ENCODE results near the gene ANXA6. TPM values are rescaled to one million over a fixed set of nuclear protein-coding genes. Genes with fewer than 3 reads are reported as not detected.

Gene ANXA6
- total RNA-seq, 1 experiment from 2014 or later, result 98.7 TPM

DNA sequence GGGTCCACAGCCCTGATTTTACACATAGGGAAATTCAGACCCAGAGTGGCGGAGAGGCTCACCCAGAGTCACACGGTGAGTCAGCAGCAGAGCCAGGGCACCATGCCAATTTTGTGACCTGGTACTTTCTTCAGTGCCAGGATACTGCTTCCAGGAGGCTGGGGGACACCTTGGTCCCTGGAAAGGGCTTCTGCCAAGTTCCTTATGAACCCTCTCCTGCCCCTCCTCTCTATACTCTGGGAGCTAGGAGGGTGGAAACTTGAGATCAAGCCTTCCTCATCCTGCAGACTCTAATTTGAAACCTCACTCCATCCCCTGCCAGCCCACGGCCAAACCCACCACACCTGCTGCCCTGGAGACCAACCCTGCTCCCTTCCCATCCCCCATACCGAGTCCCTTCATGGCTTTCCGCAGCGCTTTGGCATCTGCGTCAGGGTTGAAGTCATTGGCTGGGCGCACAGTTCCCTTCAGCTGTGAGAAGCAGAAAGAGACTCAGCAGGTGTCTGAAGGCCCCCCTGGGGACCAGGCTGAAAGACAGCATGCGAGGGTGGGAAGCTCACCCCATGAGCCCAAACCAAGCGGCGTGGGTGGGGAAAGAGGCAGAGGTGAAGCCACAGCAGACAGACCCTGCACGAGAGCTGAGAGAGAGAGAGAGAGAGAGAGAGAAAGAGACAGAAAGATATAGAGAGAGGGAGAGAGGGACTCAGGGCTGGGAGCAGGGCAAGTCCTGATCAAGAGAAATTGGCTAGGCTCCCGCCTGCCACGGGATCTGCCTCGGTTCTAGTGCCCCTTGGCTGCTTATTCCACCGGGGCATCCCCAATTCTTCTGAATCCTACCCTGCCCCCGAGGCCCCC is 33.5 kb downstream of the ANXA6 start:
- no peaks in the 10 kb centered on the region for H3K79me2 ChIP-seq (ENCODE audit: insufficient read depth, low read length)
- H3K9me3 ChIP-seq (ENCODE audit: control insufficient read depth, low read depth, low read length), result no peaks in the 10 kb centered on the region
- no peak overlapping the region for H3K14ac ChIP-seq (ENCODE audit: insufficient read depth, low read length)
- Mint-ChIP-seq H3K4me1 (peaks cover 9 to 10% of the 10 kb centered on the region in 2 experiments), H3K4me3 (no peak overlapping the region; a peak in 1 of 5 replicates), H3K27me3 (ENCODE audit: low read depth) (no peaks in the 10 kb centered on the region), H3K36me3 (ENCODE audit: insufficient read depth in 1 of 3, low read depth in 3 of 3) (peaks cover 12 to 72% (median 59%) of the 10 kb centered on the region in 3 experiments; a peak in 6 of 7 replicates), H3K27ac (peak overlapping the region in 2 of 3 experiments; percentile 44 to 53; a peak in 3 of 7 replicates), H3K9me3 (no peaks in the 10 kb centered on the region; a peak in 1 of 5 replicates)
- H2AK5ac ChIP-seq (ENCODE audit: insufficient read length, low read length), result no peak overlapping the region
- H2BK5ac ChIP-seq (ENCODE audit: insufficient read length, low read length), result no peak overlapping the region
- no peaks in the 10 kb centered on the region for H3K23me2 ChIP-seq (ENCODE audit: insufficient read length, low read depth, low read length, poor library complexity, severe bottlenecking)
- no peak overlapping the region for H4K91ac ChIP-seq (ENCODE audit: insufficient read length, low read depth, low read length)
- H3K23ac ChIP-seq (ENCODE audit: insufficient read length, low read depth, low read length), result no peak overlapping the region
- no peak overlapping the region for H3K4me2 ChIP-seq (ENCODE audit: insufficient read depth, insufficient read length, low read length)
- H3K18ac ChIP-seq (ENCODE audit: insufficient read length, low read depth, low read length), result no peak overlapping the region
- H3K27me3 ChIP-seq (ENCODE audit: insufficient read depth, low read length), result no peaks in the 10 kb centered on the region
- H4K5ac ChIP-seq (ENCODE audit: insufficient read length, low read depth, low read length), result no peak overlapping the region
- no peaks in the 10 kb centered on the region for H3K79me1 ChIP-seq (ENCODE audit: insufficient read depth, low read depth, low read length, poor library complexity, severe bottlenecking)
- no peak for DNase-seq
- H3T11ph ChIP-seq (ENCODE audit: low read length), result no peak overlapping the region
- no peak overlapping the region for H2AFZ ChIP-seq (ENCODE audit: low read length)
- no peak overlapping the region for H3K56ac ChIP-seq (ENCODE audit: insufficient read length, low read depth, low read length)
- no peaks in the 10 kb centered on the region for H3K4me1 ChIP-seq (ENCODE audit: insufficient read depth, low read length)
- H3K4ac ChIP-seq (ENCODE audit: low read depth, low read length), result no peak overlapping the region
- H3K9ac ChIP-seq (ENCODE audit: extremely low read depth, insufficient read length, low read length), result no peak overlapping the region
- WGBS (ENCODE audit: extremely low coverage, insufficient read length, low lambda C conversion rate), result no CpG with 5 or more reads among the region's 17 CpGs
- no peak overlapping the region for H3K27ac ChIP-seq (ENCODE audit: insufficient read length, low read depth, low read length)
- H4K8ac ChIP-seq (replicated peaks; ENCODE audit: insufficient read length, low read depth, low read length), result no peak overlapping the region
- H4K20me1 ChIP-seq (ENCODE audit: control insufficient read depth, insufficient read depth, insufficient read length), result peaks cover 2% of the 10 kb centered on the region
- no peak overlapping the region for H2BK120ac ChIP-seq (ENCODE audit: low read depth, low read length, poor library complexity, severe bottlenecking)
- no peak overlapping the region for H2BK15ac ChIP-seq (ENCODE audit: low read depth, low read length)
- no peak for TF ChIP-seq CTCF (conservative IDR thresholded peaks at IDR 0.05)
- no peak overlapping the region for H2BK20ac ChIP-seq (ENCODE audit: low read depth, low read length, poor library complexity, severe bottlenecking)
- no peak overlapping the region for H2BK12ac ChIP-seq (ENCODE audit: insufficient read length, low read depth, low read length)
